GM20431 (cell line): ENCODE measurements around the gene APPBP2.
"Not testable (repeated sequence)": the region's sequence is repeated elsewhere in the genome, so short reads cannot be mapped to it uniquely, and the experiment has no call there.

Source experiments
- in situ Hi-C: fragments of 300-500 bp; cut with MseI, MboI; formaldehyde crosslinking; loops from one replicate; pipeline ENCODE4 v1.15.0; 2020; ENCODE audit warnings: low sequenced_read_pairs; ENCODE audit not compliant: unreplicated experiment

APPBP2 gene, protein sequence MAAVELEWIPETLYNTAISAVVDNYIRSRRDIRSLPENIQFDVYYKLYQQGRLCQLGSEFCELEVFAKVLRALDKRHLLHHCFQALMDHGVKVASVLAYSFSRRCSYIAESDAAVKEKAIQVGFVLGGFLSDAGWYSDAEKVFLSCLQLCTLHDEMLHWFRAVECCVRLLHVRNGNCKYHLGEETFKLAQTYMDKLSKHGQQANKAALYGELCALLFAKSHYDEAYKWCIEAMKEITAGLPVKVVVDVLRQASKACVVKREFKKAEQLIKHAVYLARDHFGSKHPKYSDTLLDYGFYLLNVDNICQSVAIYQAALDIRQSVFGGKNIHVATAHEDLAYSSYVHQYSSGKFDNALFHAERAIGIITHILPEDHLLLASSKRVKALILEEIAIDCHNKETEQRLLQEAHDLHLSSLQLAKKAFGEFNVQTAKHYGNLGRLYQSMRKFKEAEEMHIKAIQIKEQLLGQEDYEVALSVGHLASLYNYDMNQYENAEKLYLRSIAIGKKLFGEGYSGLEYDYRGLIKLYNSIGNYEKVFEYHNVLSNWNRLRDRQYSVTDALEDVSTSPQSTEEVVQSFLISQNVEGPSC

DNA sequence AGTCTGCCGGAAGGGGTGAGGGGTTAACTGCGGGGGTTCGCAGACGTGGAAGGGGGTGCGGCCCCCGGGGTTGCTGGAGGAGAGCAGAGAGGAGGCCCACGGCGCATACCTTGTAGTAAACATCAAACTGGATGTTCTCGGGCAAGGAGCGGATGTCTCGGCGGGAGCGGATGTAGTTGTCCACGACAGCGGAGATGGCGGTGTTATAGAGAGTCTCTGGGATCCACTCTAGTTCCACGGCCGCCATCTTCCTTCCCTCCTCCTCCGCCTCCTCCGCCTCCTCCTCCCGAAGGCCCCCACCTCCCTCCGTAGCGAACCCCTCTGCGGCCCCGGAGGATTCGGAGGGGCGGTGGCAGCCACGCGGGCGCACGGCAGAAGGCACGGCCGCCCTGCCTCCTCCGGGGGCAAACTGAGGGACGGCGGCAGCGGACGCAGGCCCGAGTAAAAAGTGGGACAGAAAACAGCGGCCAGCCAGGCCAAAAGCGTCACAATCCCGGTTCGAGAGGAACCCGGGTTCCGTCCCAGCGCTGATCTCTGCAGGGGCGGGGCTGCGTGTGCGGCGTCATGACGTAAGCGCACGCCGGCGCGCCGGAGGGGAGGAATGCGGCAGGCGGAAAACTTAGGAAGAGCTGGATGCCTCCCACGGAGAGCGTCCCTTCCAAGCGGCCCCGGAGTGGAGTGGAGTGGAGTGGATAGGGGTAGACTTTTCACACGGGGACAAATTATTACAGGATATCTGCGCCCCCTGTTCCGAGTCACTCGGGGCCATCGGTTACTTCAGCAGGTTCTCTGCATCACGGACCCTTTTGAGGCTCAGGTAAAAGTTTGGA, at the start of gene APPBP2:
Gene APPBP2 (minus strand): TSS at position 558 of the 830 bp plus-strand sequence. CDS start 311 bp downstream, at position 247.
- in situ Hi-C loops, result no loop called here

DNA sequence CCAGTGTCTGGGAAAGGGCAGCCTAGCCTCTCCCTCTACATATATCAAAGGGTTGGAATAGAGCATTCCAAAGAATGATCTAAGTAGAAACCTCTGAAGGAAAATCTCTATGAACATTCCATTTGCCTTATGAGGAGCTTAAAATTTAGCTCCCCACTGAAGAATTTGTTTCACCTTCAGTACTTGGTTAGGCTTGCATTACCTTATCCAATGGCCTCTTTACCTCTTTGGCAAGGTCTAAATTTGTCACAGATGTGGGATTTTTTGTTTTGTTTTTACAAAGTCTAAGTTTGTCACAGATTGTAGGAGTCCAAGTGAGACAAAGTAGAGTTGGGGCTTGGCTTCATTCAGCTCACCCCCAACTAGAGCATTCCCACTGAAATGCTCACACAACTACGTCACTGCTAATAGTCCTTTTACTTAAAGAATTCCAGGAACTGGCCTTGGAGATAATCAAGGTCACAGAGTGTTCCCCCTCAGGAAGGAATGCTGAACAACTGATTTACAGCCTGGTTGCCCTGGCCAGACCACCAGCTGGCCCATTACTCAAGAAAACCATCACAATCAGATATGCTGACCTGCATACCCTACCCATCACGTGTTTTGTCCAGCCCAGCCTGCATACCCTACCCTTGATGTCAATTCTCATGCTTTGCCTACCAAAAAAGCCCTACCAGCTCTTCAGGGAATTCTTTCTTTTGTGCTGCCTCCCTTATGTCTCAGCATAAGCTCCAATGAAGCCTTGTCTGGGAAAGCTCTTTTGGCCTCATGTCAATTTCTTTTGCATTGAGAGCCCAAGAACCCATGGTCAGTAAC, 47.4 kb upstream of the APPBP2 start:
- in situ Hi-C loops, result no loop called here

DNA sequence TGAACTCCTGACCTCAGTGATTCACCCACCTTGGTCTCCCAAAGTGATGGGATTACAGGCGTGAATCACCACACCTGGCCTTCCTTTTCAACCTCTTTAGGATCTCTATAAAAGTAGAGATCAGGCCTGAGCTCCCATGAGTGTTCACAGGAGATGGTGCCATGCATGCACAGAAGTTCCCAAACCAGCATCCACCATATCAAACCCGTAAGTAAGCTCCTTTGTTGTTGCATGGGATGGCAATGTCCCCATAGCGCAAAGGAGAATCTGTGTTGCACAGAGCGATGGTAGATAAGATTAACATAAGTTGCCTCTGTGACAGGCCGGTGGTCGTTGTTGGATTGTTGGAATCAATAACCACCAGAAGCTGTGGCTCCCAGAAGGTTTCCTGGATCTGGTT, 39.2 kb upstream of the APPBP2 start:
- in situ Hi-C loops, result no loop called here

DNA sequence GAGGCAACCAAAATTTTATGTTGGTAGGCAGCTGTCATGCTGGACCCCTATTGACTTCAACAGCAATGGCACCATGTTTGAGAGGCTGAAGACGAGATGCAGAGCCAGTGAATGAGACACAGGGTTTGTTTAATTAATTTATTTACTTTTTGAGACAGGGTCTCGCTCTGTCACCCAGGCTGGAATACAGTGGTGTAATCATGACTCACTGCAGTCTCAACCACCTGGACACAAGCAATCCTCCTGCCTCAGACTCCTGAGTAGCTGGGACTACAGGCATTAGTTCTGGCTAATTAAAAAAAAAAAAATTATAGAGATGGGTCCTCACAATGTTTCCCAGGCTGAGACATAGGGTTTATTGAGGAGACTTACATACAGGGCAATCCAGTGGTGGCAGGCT, 37.7 kb upstream of the APPBP2 start:
- in situ Hi-C loops, result no loop called here

DNA sequence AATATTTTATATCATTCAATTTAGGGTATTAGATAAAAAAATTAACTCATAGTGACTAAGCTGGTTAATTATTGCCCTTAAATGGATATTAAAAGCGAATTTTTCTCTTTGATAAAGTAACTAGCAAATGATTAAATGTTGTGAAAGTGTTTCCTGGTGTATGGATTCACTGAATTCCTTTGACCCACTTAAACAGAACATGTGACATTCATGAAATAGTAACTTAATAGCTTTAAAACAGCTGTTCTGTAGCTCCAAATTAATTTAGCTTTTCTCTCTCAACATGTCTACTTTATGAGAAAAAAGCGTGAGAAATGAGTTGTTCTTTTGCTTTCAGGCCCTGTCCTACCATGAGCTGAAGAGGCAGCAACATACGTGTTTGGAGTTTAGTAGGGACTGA, 36.4 kb upstream of the APPBP2 start:
- in situ Hi-C loops, result no loop called here

DNA sequence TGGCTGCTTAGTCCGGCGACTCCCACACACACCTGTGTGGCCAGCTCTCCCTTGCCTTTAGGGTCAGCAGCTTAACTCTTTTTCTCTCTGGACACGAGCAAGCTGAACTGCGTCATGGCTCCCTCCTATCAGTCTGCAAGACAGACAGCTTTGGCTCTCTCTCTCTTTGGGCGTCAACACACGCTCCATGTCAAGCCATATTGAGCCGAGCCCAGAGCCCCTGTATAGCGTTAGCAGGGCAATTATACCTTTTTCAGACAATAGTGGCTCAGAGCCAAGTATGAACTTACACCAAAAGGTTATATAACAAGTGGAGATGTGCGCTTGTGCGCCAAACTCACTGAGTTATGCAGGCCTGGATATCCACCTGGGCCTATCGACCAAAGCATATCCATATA, 34.8 kb upstream of the APPBP2 start:
- in situ Hi-C loops, result no loop called here

DNA sequence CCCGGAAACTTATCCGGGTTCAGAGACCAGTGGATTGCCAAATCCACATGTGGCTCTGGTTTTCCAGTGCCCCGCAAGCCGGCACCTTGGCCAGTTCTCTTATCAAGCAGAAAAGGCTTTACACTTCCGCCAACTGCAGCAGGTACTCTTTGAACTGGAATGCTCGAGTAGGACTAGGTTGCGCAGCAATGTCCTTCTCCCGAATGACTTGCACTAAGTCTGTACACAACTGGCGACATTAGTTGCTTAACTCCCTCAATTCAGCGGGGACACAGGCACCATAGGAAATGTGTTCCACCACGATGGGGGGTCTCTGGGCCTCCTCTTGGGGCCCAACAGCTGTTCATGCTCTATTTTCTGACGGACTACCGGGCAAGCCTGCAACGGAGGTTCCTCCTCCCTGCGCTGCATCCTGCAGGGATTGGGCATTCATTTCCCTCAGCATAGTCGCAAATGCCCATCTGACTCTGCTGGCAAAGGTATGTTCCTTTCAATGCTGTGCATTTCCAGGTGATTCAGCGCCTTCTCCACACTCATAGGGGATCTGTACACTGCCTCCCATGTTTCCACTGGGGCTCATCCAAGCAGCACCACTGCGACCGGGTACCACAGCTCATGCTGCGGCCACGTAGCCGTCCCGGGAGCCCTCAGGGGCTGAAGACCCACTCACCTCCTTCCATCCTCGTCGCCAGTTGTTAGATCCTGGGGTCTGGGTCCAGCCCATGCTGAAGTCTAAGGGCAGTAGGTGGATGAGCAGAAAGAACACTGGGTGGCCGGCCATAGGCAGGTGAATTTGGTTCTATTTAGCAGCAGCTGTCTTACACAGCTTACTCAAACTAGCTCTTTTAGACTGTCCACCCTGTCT, 34.2 kb upstream of the APPBP2 start:
- in situ Hi-C loops, result no loop called here

DNA sequence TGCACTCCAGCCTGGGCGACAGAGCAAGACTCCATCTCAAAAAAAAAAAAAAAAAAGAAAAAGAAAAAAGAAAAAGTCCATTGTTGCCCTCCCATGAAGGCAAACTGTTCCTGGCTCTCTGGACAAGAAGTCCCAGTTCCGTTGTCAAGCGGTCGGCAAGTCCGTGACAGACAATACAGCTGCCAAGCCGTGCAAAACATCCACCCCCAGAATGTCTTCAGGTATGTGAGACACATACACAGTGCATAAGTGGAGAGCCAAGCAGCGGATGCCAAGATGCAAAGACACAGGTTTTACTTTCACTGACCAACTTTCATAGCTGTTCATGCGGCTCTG, 33.6 kb upstream of the APPBP2 start:
- in situ Hi-C loops, result no loop called here

DNA sequence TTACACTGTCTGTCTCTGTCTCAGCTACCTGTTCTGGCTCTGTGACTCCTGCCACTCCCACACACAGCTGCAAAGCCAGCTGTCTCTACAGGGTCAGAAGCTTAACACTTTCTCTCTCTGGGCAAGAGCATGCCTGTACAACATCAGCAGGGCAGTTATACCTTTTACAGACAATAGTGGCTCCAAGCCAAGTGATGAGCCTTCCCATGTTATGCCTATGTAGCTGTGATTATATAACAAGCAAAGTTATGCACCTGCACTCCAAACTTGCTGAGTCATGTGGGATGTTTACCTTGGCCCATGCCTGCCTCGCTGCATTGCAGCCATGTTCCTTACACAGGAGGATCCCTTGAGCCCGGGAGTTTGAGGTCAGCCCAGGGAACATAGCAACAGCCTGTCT, 31.8 kb upstream of the APPBP2 start:
- in situ Hi-C loops, result no loop called here

DNA sequence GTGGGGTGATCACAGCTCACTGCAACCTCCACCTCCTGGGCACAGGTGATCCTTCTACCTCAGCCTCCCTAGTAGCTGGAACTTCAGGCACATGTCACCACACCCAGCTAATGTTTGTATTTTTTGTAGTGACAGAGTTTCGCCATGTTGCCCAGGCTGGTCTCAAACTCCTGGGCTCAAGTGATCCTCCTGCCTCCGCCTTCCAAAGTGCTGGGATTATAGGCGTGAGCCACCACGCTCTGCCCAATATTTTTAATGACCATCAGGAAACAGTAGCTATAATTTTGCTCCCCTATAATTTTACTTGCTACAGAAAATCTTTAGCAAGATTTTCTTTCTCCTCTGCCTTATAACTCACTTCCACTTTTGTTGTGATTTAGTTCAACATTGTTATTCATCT, 29.7 kb upstream of the APPBP2 start:
- in situ Hi-C loops, result no loop called here

DNA sequence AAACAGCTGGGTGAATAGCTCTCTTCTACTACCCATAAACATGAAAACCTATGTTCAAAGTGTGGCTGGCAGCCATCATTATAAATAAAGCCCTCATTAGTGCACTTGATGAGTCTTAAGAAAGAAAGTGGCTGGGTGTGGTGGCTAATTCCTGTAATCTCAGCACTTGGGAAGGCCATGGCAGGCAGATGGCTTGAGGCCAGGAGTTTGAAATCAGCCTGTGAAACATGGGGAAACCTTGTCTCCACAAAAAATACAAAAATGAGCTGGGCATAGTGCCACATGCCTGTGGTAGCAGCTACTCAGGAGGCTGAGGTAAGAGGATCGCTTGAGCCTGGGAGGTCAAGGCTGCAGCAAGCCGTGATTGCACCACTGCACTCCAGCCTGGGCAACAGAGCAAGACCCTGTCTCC, 28.3 kb upstream of the APPBP2 start:
- in situ Hi-C loops, result no loop called here

DNA sequence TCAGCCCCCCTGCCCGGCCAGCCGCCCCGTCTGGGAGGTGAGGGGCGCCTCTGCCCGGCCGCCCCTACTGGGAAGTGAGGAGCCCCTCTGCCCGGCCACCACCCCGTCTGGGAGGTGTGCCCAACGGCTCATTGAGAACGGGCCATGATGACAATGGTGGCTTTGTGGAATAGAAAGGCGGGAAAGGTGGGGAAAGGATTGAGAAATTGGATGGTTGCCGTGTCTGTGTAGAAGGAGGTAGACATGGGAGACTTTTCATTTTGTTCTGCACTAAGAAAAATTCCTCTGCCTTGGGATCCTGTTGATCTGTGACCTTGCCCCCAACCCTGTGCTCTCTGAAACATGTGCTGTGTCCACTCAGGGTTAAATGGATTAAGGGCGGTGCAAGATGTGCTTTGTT, 26.2 kb upstream of the APPBP2 start:
- in situ Hi-C loops, result not testable (repeated sequence)

DNA sequence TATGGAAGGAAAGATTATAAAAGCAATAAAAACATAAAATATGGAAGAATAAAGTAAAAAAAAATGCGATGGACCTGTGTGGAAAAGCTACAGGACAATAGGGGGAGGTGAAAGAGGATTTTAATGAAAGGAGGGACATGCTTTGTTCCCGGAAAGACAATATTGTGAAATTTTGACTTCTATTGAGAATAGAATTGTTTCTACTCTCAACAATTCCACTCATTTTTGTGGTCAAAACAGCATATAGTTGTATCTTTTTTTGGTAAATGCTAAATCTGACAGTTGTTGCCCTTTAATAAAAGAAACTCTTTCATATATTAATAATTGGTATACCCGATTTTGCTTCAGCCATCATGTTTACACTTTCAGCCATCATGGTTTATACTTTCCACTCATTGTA, 22.9 kb upstream of the APPBP2 start:
- in situ Hi-C loops, result no loop called here

DNA sequence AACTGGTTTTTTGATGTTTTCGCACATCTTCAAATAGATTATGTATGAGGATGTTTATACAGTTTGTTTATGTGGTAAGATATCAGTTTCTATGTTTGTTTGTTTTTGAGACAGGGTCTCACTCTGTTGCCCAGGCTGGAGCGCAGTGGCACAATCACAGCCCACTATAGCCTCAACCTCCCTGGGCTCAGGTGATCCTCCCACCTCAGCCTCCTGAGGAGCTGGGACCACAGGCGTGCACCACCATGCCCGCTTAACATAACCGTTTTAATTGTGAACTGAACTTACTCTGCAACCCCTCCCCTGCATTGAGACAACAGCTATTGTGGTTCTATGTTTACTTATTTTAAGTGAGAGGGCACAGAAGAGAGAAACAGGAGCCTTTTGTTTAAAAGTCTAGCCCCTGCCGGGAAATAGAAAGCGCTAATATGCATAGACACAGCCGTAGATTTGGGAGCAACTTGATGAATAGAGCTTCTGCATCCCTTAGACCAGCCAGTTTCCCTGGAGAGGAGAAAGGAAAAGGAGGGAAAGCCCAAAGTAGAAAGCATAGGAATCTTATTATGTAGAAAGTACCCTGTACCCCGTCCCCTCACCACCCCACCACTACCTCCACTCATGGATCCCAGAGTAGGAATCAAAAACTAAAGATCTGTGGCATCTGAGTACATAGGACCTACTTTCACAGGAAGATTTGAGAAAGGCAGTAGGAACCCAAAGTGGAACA, 19.6 kb upstream of the APPBP2 start:
- in situ Hi-C loops, result no loop called here

DNA sequence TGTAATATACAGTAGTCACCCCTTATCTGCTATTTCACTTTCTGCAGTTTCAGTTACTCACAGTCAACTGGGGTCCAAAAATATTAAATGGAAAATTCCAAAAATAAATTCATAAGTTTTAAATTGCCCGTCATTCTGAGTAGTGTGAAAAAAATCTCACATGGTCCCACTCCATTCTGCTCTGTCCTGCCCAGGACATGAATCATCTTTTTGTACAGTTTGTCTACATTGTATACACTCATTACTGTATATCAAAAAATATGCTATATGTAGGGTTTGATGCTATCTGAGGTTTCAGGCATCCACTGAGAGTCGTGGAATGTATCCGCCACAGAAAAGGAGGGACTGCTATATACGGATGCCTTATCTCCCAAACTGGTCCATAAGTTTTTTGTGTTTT, 16.0 kb upstream of the APPBP2 start:
- in situ Hi-C loops, result no loop called here

DNA sequence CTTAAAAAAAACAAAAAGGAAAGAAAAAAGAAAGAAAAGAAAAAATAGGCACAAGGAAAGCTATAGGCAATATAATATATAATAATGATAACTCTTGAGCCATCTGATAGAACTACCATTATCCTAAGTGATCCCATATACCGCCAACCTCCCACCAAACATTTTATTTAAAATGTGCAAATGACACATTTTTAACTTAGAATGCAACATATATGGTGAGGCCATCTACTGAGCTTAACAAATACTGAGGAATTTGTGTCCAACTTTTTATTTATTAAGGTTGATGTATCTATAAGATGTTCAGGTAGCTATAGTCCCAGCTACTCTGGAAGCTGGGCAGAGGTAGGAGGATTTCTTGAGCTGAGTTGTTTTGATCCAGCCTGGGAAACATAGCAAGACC, 14.4 kb upstream of the APPBP2 start:
- in situ Hi-C loops, result no loop called here

DNA sequence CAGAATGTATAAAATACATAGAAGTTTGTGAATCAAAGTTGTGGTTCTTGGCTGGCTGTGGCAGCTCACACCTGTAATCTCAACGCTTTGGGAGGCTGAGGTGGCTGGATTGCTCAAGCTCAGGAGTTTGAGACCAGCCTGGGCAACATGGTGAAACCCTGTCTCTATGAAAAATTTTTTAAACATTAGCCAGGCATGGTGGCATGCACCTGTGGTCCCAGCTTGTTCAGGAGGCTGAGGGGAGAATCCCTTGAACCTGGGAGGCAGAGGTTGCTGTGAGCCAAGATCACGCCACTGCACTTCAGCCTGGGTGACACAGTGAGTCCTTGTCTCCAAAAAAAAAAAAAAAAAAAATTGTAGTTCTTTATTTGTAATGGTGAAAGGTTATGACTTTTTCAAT, 13.8 kb upstream of the APPBP2 start:
- in situ Hi-C loops, result no loop called here

DNA sequence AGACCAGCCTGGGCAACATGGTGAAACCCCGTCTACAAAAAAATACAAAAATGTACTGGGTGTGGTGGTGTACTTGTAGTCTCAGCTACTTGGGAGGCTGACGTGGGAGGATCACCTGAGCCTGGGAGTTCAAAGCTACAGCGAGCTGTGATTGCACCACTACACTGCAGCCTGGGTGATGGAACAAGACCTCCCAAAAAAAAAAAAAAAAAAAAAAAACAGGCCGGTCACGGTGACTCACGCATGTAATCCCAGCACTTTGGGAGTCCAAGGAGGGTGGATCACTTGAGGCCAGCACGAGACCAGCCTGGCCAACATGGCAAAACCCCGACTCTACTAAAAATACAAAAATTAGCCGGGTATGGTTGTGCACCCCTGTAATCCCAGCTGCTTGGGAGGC, 12.7 kb upstream of the APPBP2 start:
- in situ Hi-C loops, result no loop called here
